ENCODE results near the gene MALT1.

MALT1 gene

DNA sequence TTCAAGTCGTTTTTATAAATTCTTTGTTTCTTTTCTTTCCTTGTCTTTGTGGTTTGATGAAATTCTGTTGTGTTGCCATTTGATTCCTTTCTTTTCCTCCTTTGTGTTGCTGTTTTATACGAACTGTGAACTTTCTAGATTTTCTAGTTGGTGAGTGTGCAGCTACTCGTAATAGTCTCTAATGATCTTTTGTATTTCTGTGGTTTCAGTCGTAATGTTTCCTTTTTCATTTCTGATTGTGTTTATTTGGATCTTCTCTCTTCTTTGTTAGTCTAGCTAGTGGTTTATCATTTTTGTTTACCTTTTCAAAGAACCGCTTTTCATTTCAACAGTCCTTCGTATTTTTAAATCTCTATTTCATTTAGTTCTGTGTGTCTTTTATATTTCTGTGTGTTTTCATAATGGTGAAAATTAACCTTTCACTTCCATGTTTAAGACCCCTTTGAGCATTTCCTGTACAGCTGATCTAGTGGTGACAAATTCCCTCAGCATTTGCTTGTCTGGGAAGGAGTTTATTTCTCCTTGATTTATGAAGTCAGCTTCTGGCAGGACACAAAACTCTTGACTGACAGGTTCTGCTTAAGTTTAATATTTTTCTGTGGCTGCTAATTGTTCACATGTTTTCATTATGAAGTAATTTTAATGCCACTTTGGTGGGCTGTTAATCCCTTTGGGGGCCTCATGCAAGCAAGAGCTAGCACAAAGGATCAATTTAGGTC, 16.2 kb upstream of the MALT1 start:
- DNase-seq = no peak

- DNase-seq = no peak
These were observed 14.2 kb upstream of the MALT1 start for GRCh38 chr18:58657081-58657480.

DNA sequence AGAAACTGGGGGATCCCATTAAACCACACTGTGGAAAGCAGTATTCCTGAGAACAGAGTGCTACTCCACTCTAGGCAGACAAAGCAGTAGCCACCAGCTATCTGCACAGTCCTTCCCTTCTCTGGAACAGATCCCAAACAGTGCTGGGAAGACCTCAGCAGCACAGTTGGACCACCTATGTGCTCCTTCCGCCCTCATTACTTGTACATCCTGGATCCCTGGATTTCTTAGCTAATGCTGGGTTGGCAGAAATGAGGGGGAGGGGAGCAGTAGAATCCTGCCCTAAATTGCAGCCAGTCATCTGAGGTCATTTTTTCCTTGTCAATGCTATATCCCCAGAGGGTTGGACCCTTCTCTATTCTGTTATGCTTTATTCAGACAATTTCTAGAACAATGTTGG, 13.8 kb upstream of the MALT1 start:
- no peak for DNase-seq

- no peak for DNase-seq
These were observed 11.6 kb upstream of the MALT1 start for GRCh38 chr18:58659691-58660090.

GRCh38 chr18:58660915-58661314, 10.3 kb upstream of the MALT1 start:
- no peak for DNase-seq

DNA sequence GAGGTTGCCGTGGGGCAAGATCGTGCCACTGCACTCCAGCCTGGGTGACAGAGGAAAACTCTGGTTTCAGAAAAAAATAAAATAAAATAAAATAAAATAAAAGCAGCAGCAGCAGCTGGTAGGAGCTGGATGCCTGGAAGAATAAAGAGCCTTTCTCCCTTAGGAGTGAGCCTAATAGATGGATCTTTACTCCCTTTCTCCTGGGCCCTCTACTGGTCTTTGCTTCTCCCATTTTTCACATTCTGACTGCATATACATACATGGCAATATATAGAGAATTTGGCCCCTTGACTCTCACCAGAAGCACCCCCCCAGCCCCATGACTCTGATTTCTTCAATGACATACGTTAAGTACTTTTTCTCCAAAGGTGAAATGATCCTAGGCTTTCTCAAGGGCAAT, 9.8 kb upstream of the MALT1 start:
- no peak for DNase-seq

DNA sequence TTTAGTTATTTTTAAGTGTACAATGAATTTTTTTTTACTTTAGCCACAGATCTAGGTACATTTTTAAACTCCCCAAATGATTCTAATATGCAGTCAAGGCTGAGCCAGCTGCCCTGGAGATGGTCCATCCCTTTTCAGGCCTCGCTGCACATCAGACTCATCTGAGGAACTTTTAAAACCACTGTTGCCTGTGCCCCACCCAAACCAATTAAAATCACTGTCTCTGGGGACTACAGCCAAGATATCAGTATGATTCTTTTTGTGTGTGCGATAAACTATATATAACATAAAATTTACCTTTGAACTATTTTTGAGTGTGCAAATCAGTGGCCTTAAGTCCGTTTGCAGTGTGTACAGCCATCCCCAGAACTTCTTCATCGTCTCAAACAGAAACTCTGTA, 9.1 kb upstream of the MALT1 start:
- DNase-seq = no peak

DNA sequence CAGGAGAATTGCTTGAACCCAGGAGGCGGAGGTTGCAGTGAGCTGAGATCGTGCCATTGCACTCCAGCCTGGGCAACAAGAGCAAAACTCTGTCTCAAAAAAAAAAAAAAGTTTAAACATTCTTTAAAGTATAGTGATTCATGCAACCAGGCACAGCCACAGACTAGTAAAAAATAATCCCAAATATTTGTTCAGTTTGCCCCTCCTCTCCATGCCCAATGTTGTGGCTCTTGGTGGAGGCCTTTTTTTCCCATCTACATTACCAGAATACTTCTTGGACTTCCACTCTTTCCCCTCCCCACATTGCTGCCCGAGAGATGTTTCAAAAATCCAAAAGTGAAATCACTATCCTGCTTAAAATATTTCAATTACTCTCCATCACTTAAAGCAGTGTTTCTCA, 5.1 kb upstream of the MALT1 start:
- no peak for DNase-seq

- DNase-seq = no peak
These were observed 3.1 kb upstream of the MALT1 start for GRCh38 chr18:58668211-58668610.

- DNase-seq = no peak
These were observed 2.4 kb upstream of the MALT1 start for GRCh38 chr18:58668897-58669296.

GRCh38 chr18:58669731-58670378, 1.4 kb upstream of the MALT1 start:
- no peak for DNase-seq

- DNase-seq = no peak
These were observed 708 bp upstream of the MALT1 start for GRCh38 chr18:58670404-58671110.

- no peak for DNase-seq
These were observed 633 bp downstream of the MALT1 start for GRCh38 chr18:58671632-58672564.

DNA sequence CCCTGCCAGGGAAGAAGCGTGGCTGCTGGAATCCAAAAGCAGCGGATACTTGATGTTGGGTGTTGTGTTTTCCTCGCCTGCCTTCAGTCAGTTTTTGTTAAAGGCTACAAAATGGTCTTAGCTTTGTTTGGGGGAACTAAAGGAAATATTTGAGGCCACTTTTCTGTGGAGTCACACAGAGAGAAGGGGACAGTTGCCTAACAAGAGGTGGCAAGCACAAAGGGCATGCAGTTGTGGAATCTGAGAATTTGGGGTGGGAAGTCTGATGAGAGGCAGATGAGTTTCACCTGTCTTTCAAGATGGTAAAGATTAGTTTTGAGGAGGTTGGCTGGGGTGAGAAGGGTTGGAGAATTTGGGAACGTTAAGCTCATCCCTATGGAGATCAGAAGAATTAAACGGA, 2.9 kb downstream of the MALT1 start:
- no peak for DNase-seq

DNA sequence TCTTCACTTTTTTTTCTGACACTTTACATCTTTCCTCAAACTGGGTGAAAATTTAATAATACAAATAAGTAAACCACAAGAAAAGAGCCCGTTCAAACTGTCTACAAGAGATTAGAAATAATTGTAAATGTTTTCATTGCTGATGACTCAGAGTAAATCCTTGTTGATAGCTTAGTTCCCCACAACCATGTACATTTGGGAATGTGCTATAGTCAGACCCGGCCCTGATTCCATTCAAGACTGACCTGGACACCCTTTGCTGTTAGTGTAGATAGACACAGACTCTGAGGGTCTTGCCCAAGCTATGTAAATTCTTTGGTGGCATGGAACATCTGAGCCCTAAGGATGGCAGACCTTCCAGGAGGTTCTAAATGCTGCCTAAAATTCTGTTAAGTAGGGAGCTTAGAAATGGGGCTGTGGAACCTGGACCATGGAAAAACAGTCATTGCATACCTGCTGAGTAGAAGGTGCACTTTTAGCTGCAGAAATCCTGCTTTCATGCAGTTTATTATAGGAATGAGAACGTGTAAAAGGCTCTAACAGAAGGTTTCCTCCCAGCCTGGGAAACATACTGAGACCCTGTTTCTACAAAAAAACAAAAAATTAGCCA, 3.7 kb downstream of the MALT1 start:
- no peak for DNase-seq

GRCh38 chr18:58676270-58676669, 5.0 kb downstream of the MALT1 start:
- no peak for DNase-seq

DNA sequence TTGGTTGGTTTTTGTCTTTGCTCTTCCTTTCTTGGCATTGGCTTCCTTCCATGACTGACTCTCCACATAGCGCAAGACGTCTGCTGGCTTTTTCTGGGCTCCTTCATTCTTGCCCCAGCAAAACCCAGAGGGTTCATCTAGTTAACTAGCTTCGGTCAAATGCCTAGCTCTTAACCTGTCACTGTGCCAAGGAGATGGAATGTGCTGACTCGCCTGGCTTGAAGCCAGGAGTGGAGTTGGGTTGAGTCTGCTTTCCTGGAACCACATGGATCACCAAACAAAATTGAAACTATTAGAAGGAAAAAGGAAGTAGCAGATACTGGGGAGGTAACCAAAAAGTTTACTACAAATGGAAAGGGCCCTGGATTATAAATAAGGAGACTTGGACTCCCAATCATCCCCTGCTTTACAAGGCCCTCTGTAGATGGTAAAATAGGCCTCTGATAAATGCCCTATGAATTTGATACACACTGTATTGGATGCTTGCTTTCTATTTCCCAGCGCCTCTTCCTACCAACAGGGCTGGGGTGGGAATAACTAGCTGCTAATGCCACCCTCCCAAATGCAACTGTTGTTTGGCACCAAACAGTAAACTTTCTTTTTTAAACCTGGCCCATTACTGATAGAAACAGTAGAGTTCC, 11.3 kb downstream of the MALT1 start:
- DNase-seq = no peak

DNA sequence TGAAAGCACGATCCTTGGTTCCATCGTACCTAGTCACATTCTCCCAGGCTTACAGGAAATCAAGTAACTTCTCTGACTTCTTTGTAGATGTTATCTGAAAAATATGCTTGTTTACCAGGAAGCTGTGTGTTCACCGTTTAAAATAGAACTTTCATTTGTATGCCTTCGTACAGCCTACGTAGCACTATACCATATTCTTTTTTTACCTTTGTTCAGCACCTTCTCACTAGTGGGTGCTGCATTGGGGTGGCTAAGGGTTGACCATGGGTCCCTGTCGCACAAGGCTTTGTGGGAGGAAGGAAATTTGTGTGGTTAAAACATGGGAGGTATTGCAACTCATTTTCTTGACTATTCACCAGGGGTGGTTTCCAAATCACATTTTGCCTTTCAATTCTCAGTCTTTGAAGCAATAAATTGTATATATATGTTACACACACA, 16.6 kb downstream of the MALT1 start:
- peak; percentile 85 for DNase-seq

DNA sequence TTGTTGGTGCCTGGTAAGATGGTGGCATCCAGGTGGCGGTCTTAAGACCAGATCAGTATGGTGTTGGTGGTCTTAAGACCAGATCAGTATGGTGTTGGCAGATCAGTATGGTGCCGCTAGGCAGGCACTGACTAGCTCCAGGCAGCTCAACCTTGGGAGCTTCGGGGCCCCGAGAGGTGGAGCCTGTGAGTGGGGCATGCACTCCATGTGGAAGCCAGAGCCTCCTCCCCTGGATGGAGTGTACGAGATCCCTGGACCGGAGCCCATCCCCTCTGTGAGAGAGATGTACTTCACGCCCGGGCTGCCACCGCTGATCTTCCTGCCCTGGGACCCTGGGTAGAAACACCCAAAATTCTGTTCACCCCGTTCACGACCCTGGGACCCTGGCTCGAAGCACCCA, 19.0 kb downstream of the MALT1 start:
- no peak for DNase-seq

- no peak for DNase-seq
These were observed 20.0 kb downstream of the MALT1 start for GRCh38 chr18:58691256-58691655.

DNA sequence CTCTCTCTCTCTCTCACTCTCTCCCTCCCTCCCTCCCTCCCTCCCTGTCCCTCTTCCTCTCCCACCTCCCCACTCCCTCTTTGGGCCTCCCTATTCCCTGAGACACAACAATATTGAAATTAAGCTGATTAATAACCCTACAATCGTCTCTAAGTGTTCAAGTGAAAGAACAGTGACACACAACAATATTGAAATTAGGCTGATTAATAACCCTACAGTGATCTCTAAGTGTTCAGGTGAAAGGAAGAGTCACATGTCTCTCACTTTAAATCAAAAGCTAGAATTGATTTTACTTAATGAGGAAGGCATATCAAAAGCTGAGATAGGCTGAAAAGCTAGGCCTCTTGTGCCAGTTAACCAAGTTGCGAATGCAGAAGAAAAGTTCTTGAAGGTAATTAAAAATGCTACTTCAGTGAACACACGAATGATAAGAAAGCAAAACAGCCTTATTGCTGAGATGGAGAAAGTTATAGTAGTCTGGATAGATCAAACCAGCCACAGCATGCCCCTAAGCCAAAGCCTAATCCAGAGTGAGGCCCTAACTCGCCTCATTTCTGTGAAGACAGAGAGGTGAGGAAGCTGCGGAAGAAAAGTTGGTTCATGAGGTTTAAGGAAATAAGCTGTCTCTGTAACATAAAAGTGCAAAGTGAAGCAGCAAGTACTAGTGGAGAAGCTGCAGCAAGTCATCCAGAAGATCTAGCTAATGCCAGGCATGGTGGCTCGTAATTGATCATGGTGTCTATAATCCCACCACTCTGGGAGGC, 21.3 kb downstream of the MALT1 start:
- peak; percentile 50 for DNase-seq

Data from CD4-positive, alpha-beta T cell treated with Interleukin-12 subunit alpha and Interleukin-12 subunit beta, for 1 hour (primary cell).